T47D (cell line): ENCODE data around the gene CAPNS2.
"Not testable (repeated sequence)": the region's sequence is repeated elsewhere in the genome, so short reads cannot be mapped to it uniquely, and the experiment has no call there.

ENCODE experiments used
- DNase-seq, 2 experiments: peaks; one replicate each; pipeline versions ENCODE4 v3.0.0 to v3.0.0-alpha.2; 2011 to 2012; ENCODE audit warnings: low read depth in 1 of 2, low spot score in 1 of 2
- JUND ChIP-seq: IDR thresholded peaks from 2 replicates; pipeline ENCODE4 v1.6.1; 2012; ENCODE audit warnings: low read depth
- in situ Hi-C: cut with HindIII; loops from 2 replicates; pipeline ENCODE4 v1.10.0; 2016; ENCODE audit warnings: low sequenced_read_pairs, low pct_unique_long_range_greater_than_20kb

The CAPNS2 gene

DNA sequence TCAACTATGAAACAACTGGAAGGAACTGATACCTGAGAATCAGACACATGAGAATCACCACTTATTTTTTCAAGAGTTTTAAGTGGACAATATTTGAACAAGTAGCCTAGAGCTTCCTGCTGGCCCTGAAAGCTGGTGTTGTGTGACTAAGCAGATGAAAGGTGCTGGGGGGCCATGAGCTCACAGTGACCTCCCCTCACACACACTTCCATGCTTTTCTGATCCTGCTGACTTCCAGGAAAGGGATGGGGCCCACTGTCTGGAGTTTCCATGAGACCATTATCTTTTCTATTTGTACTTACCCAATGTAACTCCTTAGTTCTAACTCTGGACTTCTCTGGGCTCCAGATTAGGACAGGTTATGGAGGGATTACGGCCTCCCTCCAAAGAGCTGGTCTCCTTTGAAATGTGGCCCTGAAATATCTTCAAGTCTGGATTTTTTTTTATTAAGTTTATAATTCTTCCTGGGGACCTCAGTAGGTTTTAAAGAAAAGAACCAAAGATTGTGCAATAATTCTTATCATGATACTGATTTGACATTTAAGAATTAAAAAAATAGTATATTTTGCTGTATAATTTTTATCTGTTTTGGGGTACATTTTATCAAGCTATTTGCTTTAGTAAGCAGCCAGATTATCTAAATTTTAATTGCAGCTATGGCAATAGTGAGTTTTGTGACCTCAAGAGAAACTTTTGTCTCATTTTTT lies 4.9 kb downstream of the CAPNS2 start:
- no peak for DNase-seq
- in situ Hi-C loops, result no loop called here
- no peak for TF ChIP-seq JUND

DNA sequence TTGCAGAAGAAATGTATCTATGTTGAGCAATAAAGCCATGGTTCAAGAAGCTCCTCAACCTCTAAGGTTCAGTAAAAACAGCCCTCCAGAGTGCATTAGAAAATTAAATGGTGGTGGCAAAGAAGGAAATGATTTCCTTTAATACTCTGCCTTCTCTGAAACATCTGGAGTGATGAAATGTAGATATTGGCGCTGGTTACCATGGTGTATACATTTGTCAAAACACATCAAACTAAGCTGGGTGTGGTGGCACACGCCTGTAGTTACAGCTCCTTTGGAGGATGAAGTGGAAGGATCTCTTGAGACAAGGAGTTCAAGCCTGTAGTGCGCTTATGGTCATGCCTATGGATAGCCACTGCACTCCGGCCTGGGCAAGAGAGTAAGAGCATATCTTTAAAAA lies 6.0 kb downstream of the CAPNS2 start:
- in situ Hi-C loops, result no loop called here
- no peak for TF ChIP-seq JUND
- DNase-seq, result no peak

DNA sequence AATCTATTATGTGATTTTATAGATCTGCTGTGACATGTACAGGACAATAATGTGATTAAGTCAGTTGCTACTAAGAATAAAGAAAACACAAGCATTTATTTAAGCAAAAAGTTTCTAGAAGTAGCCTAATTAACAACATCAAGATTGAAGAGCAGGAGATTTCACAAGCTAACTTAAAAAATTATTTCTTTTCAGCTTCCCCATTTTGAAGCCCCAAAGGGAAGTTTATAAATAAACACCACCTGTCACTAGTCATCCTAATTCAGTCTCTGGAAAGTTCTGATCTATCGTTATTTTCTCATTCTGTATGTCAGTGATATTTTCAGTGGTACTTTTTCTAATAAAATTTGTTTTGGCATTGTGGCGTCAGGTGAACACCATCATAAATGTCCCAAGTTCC lies 8.3 kb downstream of the CAPNS2 start:
- in situ Hi-C loops, result no loop called here
- DNase-seq, result no peak
- TF ChIP-seq JUND, result no peak

DNA sequence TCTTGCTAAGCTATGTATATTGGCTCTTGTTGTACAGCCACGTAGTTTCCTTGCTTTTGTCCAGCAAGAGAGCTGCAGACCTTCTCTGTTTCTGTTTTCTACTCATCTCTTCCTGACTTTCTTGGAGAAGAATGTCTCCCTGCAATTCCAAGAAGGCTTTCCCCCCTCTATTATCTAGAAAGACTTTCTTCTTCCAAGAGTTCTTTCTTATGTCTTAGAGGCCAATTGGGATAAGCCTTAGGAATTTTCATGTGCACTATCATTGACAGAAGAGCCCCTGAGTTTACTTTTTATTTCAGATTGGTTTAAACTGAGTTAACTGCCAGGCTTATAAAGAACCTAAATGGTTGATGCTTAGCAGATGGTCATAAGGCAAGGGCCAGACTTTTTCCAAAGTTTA lies 9.0 kb downstream of the CAPNS2 start:
- no peak for DNase-seq
- in situ Hi-C loops, result no loop called here
- TF ChIP-seq JUND, result no peak

DNA sequence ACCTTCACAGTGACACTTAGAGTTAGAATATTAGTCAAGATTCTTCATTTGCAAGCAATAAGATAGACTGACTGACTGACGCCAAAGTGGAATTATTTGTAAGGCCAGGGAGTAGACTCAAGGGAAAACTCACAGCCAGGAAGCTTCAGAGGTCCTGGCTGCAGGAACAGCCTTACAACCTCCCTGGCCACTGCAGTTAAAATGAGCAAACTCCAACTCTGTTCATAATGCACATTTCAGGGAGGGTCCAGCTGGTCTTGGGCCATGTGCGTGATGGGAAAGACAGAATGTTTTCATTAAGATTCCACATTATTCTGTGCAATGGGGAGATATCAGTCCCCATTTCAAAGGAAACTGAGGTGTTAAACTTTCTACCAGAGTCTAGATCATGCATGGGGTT lies 9.9 kb downstream of the CAPNS2 start:
- no peak for DNase-seq
- in situ Hi-C loops, result no loop called here
- no peak for TF ChIP-seq JUND

DNA sequence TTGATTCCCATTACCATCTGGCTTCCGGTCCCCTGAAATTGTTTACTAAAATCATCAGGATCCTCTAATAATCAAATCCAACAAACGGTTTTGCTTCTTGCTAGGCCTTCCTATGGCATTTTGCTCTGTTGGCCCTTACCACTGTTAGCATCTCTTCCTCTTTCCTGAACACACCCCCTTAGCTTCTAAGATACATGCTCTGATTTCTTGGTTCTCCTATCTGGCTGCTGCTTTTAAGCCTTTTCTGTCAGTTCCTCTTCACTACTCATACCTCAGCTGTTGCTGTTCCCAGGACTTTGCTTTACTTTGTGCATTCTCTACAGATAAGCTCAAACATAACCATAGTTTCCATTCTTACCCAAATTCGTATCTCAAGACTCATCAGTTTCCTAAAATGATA lies 11.4 kb downstream of the CAPNS2 start:
- in situ Hi-C loops, result no loop called here
- DNase-seq, result no peak
- TF ChIP-seq JUND, result no peak

DNA sequence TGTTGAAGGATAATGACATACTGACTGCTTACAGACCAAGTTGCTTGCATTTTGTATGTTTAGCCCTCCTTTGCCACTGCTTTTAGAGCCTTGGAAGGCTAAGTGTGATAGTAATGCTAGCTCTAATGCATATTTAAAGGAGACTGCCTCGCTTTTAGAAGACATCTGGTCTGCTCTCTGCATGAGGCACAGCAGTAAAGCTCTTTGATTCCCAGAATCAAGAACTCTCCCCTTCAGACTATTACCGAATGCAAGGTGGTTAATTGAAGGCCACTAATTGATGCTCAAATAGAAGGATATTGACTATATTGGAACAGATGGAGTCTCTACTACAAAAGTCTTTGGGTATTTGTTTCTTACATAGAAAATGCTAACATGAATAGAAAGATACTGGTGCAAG lies 19.1 kb downstream of the CAPNS2 start:
- no peak for TF ChIP-seq JUND
- in situ Hi-C loops, result no loop called here
- no peak for DNase-seq

DNA sequence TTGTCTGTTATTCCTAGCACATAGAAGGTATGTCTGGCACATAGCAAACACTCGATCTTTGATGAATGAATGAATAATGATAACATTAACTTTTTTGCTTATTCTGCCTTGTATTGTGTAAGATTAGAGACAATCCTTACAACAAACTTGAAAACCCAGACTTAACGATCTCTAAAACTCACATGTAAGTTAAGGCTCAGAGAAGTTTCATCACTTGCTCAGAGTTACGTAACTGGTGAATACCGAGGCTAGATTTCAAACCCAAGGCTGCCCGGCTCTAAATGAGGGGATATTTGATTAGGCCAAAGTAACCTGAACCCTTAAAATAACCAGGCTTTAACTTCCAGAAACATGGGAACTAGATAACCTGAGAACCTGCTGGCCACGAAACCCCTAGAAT lies 22.3 kb downstream of the CAPNS2 start:
- TF ChIP-seq JUND, result no peak
- in situ Hi-C loops, result no loop called here
- no peak for DNase-seq

DNA sequence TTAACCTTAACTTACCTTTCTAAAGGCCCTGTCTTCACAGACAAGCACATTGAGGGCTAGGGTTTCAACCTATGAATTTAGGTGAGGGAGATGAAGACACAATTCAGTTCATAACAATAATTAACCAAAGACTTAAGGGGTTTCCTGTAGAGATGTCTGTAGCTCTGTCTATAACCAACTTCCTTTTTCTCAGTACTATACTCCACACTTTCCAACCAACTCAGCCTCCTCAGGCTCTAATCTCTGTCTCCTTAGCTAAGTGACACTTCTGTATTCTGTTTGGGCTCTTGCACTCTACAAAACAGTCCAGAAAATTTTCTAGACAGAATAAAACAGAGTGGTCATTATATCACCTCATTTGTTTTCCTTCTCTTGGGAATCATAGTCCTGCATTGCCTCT lies 25.8 kb downstream of the CAPNS2 start:
- in situ Hi-C loops, result no loop called here
- DNase-seq, result no peak
- no peak for TF ChIP-seq JUND

DNA sequence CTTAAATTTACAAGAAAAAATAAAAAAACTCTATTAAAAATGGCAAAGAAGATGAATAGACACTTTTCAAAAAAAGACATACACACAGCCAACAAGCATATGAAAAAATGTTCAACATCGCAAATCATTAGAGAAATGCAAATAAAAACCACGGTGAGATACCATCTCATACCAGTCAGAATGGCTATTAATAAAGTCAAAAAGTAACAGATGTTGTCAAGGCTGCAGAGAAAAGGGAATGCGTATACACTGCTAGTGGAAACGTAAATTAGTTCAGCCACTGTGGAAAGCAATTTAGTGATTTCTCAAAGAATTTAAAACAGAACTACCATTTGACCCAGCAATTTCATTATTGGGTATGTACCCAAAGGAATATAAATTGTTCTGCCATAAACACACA lies 31.4 kb downstream of the CAPNS2 start:
- in situ Hi-C loops, result no loop called here
- DNase-seq, result no peak
- no peak for TF ChIP-seq JUND

DNA sequence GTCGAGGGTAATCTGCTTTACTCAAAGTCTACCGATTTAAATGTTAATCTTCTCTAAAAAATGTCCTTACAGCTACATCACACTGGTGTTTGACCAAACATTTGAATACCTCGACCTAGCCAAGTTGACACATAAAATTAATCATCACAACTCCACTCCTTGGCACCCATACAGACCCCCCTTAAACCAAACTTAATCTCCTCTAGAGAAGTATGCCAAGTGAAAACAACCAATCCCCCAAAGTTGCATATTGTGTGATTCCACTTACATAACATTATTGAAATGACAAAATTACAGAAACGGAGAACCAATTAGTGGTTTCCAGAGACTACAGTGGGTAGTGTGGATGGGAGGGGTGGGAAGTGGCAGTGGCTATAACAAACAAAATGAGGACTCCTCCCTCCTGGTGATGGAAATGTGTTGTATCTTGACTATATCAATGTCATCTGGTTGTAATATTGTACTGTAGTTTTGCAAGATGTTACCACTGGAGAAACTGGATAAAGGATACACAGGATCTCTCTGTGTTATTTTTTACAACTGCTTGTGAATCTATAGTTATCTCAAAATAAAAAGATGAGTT lies 39.4 kb downstream of the CAPNS2 start:
- TF ChIP-seq JUND, result no peak
- DNase-seq, result no peak
- in situ Hi-C loops, result no loop called here

DNA sequence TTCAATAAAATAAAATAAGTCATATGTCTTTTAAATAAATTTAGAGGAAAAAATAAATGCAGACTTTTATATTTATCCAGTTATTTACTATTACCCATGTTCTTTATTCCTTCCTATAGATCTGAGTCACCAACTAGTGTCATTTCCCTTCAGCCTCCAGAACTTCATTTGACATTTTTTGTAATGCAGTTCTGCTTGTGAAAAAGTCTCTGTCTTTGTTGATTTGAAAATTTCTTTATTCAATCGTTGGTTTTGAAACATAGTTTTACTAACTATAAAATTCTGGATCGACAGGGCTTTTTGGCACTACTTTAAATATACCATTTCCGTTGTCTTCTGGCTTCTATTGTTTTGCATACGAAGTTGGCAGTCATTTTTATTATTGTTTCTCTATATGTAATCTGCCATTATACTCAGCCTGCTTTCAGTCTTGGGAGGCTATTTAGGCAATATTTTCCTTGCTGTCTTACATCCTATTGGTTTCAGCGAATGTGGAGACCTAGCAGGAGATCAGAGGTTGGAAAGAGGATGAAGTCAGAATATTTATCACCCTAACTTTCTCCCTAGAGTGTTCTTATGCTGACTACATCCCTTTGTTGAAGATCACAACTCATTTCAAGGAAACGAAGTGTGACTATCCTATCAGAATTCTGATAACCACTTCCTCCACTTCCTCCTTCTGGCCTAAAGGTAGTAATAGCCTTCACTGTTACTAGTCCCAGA lies 47.3 kb downstream of the CAPNS2 start:
- no peak for DNase-seq
- in situ Hi-C loops, result no loop called here

DNA sequence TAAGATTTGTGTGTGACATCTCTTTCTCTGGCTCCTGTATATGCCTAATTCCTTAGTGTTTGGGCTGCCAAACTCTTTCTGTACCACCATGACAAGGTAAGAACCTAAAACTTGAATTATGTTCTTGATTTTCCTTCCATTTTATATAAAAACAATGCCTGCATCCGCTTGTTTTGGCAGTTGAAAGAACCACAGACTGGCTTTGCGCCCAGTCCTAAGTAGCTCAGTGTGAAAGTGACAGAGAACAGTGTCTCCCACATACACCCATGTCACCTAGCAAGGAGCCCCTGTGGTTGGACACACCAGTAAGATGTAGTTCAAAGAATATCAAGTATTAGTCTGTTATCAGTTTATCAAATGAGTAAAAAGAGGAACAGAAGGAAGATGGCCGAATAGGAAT lies 48.6 kb downstream of the CAPNS2 start:
- no peak for TF ChIP-seq JUND
- DNase-seq, result no peak
- in situ Hi-C loops, result no loop called here

More for the DNA sequence above, 47.3 kb downstream of the CAPNS2 start:
- no peak for TF ChIP-seq JUND

DNA sequence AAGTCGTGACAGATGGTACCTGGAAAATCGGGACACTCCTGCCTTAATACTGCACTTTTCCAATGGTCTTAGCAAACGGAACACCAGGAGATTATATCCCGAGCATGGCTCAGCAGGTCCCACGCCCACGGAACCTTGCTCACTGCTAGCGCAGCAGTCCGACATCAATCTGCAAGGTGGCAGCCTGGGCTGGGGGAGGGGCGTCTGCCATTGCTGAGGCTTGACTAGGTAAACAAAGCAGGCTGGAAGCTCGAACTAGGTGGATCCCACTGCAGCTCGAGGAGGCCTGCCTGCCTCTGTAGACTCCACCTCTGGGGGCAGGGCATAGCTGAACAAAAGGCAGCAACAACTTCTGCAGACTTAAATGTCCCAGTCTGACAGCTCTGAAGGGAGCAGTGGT lies 49.2 kb downstream of the CAPNS2 start:
- DNase-seq, in situ Hi-C loops: not testable (repeated sequence)
